HepG2 (cell line): ENCODE results near the gene PSD. TPM values are rescaled to one million over a fixed set of nuclear protein-coding genes. Genes with fewer than 3 reads are reported as not detected.

Experiments used
- ATAC-seq: fragments of 200-7000 bp; cut with Tn5 transposase; 3 replicates; pipeline ENCODE4 v1.9.1; 2020; ENCODE audit warnings: mild to moderate bottlenecking, moderate library complexity
- BruUV-seq: library from RNA; stranded (reverse); fragments of 400-500 nt; replicated peaks from 2 replicates; lab custom pipeline; 2021; lab: Mats Ljungman, UMichigan
- CTCF ChIA-PET: fragments of 300-600 bp; formaldehyde crosslinking; extraction: SDS; loops from one replicate; lab custom pipeline; 2021; ENCODE audit warnings: low total read pairs, inconsistent platforms, low intra/inter-chr PET ratio; lab: Yijun Ruan, JAX
- POLR2A ChIA-PET: fragments of 350-600 bp; sonication (Branson Sonifier 250); formaldehyde crosslinking; loops from one replicate; lab custom pipeline; 2020; ENCODE audit warnings: antibody characterized with exemption, inconsistent platforms; lab: Yijun Ruan, JAX
- DNase-seq: peaks from one replicate; pipeline ENCODE4 v3.0.0-alpha.2; 2015; ENCODE audit warnings: low spot score
- FAIRE-seq: peaks from 3 replicates; lab custom pipeline; 2011; peaks lifted over from hg19 to GRCh38; lab: Jason Lieb, UNC
- H2AFZ ChIP-seq: one replicate; pipeline ENCODE4 v1.6.1; 2011; ENCODE audit warnings: low read length, inconsistent platforms
- H3K27ac ChIP-seq: fragments of 300-600 bp; 3 replicates; pipeline ENCODE4 v1.8.0; 2011; ENCODE audit warnings: mixed run types, mild to moderate bottlenecking, mixed read lengths, low read length, inconsistent platforms; ENCODE audit not compliant: insufficient read depth; ENCODE audit errors: extremely low read length
- H3K27me3 ChIP-seq, 2 experiments: fragments of 200-600 bp in 1 of 2; 2 replicates in 1 of 2; 3 replicates in 1 of 2; pipeline versions ENCODE4 v1.6.0 to v1.8.0; 2011; ENCODE audit warnings: low read length in 2 of 2, mild to moderate bottlenecking in 2 of 2, moderate library complexity in 2 of 2, inconsistent platforms in 1 of 2; ENCODE audit not compliant: insufficient read depth in 2 of 2, control insufficient read depth in 1 of 2
- H3K36me3 ChIP-seq, 2 experiments: fragments of 200-600 bp in 1 of 2; replicated peaks in 1 of 2; 2 replicates in 1 of 2; 3 replicates in 1 of 2; pipeline versions ENCODE4 v1.5.1 to v1.8.0; 2011; ENCODE audit warnings: low read length in 2 of 2, inconsistent platforms in 1 of 2; ENCODE audit not compliant: insufficient read depth in 2 of 2, control insufficient read depth in 1 of 2
- H3K4me1 ChIP-seq: 2 replicates; pipeline ENCODE4 v1.5.1; 2012; ENCODE audit warnings: low read length, inconsistent platforms; ENCODE audit not compliant: insufficient read depth
- H3K4me2 ChIP-seq: 2 replicates; pipeline ENCODE4 v1.6.0; 2011; ENCODE audit warnings: low read depth, low read length, inconsistent platforms
- H3K4me3 ChIP-seq, 3 experiments: fragments of 200-600 bp in 1 of 3; sonication (generic), shearing (Covaris generic) in 1 of 3; replicated peaks in 1 of 3; 2 replicates each; pipeline ENCODE4 v1.5.1; 2011 to 2016; ENCODE audit warnings: low read length in 3 of 3, inconsistent platforms in 2 of 3, low read depth in 2 of 3, mild to moderate bottlenecking in 2 of 3, control low read depth in 1 of 3, mixed read lengths in 1 of 3; ENCODE audit not compliant: insufficient read depth in 1 of 3
- H3K79me2 ChIP-seq: one replicate; pipeline ENCODE4 v1.6.1; 2011; ENCODE audit warnings: low read length, inconsistent platforms; ENCODE audit not compliant: insufficient read depth
- H3K9ac ChIP-seq: 2 replicates; pipeline ENCODE4 v1.6.0; 2011; ENCODE audit warnings: mild to moderate bottlenecking, low read depth, low read length, inconsistent platforms; ENCODE audit not compliant: insufficient read depth
- H3K9me3 ChIP-seq: 2 replicates; pipeline ENCODE4 v1.5.1; 2012; ENCODE audit warnings: mild to moderate bottlenecking, low read length
- H4K20me1 ChIP-seq: 2 replicates; pipeline ENCODE4 v1.6.0; 2011; ENCODE audit warnings: inconsistent platforms, mild to moderate bottlenecking, low read length, moderate library complexity; ENCODE audit not compliant: insufficient read depth
- AKAP8 ChIP-seq: sonication (generic); formaldehyde crosslinking; IDR thresholded peaks from 2 replicates; pipeline ENCODE4 v1.5.1; 2020; ENCODE audit warnings: mild to moderate bottlenecking, missing genetic modification reagents
- CAMTA2 ChIP-seq: sonication (generic); formaldehyde crosslinking; IDR thresholded peaks from 2 replicates; pipeline ENCODE4 v1.4.0; 2020; ENCODE audit warnings: mild to moderate bottlenecking, missing genetic modification reagents, borderline replicate concordance
- E2F1 ChIP-seq: sonication (generic); formaldehyde crosslinking; IDR thresholded peaks from 2 replicates; pipeline ENCODE4 v1.5.0; 2020; ENCODE audit warnings: missing genetic modification reagents
- HDAC1 ChIP-seq: sonication (generic); formaldehyde crosslinking; IDR thresholded peaks from 2 replicates; pipeline ENCODE4 v1.5.1; 2020; ENCODE audit warnings: mild to moderate bottlenecking, missing genetic modification reagents
- NR0B2 ChIP-seq: sonication (generic); formaldehyde crosslinking; IDR thresholded peaks from 2 replicates; pipeline ENCODE4 v1.4.0; 2020; ENCODE audit warnings: mild to moderate bottlenecking, missing genetic modification reagents
- NRL ChIP-seq: sonication (generic); formaldehyde crosslinking; IDR thresholded peaks from 2 replicates; pipeline ENCODE4 v1.5.0; 2020; ENCODE audit warnings: missing genetic modification reagents, mild to moderate bottlenecking, moderate library complexity, borderline replicate concordance
- SMAD9 ChIP-seq: sonication (generic); formaldehyde crosslinking; IDR thresholded peaks from 2 replicates; pipeline ENCODE4 v1.5.1; 2020; ENCODE audit warnings: mild to moderate bottlenecking, missing genetic modification reagents
- TFE3 ChIP-seq: IDR thresholded peaks from 2 replicates; pipeline ENCODE4 v1.6.1; 2016
- THYN1 ChIP-seq: sonication (generic); formaldehyde crosslinking; IDR thresholded peaks from 2 replicates; pipeline ENCODE4 v1.8.1; 2023; ENCODE audit warnings: low read depth, mild to moderate bottlenecking, moderate library complexity, missing genetic modification reagents, borderline replicate concordance
- ZBTB20 ChIP-seq: sonication (generic); formaldehyde crosslinking; IDR thresholded peaks from 2 replicates; pipeline ENCODE4 v1.8.1; 2023; ENCODE audit warnings: missing genetic modification reagents, low read depth, mild to moderate bottlenecking, borderline replicate concordance
- ZNF12 ChIP-seq: sonication (generic); formaldehyde crosslinking; IDR thresholded peaks from 2 replicates; pipeline ENCODE4 v1.5.0; 2020; ENCODE audit warnings: missing genetic modification reagents
- ZNF234 ChIP-seq: sonication (generic); formaldehyde crosslinking; conservative IDR thresholded peaks from 2 replicates; pipeline ENCODE4 v1.5.1; 2020; ENCODE audit warnings: mild to moderate bottlenecking, missing genetic modification reagents
- ZNF30 ChIP-seq: sonication (generic); formaldehyde crosslinking; IDR thresholded peaks from 2 replicates; pipeline ENCODE4 v1.5.0; 2020; ENCODE audit warnings: mild to moderate bottlenecking, missing genetic modification reagents
- ZNF326 ChIP-seq: sonication (generic); formaldehyde crosslinking; IDR thresholded peaks from 2 replicates; pipeline ENCODE4 v1.4.0; 2020; ENCODE audit warnings: missing genetic modification reagents, borderline replicate concordance
- ZNF451 ChIP-seq: sonication (generic); formaldehyde crosslinking; IDR thresholded peaks from 2 replicates; pipeline ENCODE4 v1.5.0; 2020; ENCODE audit warnings: mild to moderate bottlenecking, missing genetic modification reagents
- ZNF597 ChIP-seq: sonication (generic); formaldehyde crosslinking; IDR thresholded peaks from 2 replicates; pipeline ENCODE4 v1.5.0; 2020; ENCODE audit warnings: missing genetic modification reagents
- ZNF691 ChIP-seq: sonication (generic); formaldehyde crosslinking; IDR thresholded peaks from 2 replicates; pipeline ENCODE4 v1.4.0; 2020; ENCODE audit warnings: missing genetic modification reagents, low read depth, mild to moderate bottlenecking, borderline replicate concordance
- WGBS: methylation state at CpG from one replicate; pipeline ENCODE4 v1.1.6; 2017; ENCODE audit warnings: low lambda C conversion rate; 5-methylcytosine and 5-hydroxymethylcytosine counted together
- in situ Hi-C: cut with HindIII; loops from 2 replicates; pipeline ENCODE4 v1.10.0; 2017; ENCODE audit warnings: low pct_unique_long_range_greater_than_20kb; ENCODE audit not compliant: extremely low pct_ligation_motif_present
- intact Hi-C: fragments of 100-400 bp; cut with micrococcal nuclease; formaldehyde crosslinking; loops from one replicate; pipeline ENCODE4 v1.10.0; 2022; ENCODE audit not compliant: unreplicated experiment
- polyA plus RNA-seq, 8 experiments: library from polyadenylated mRNA; depleted of rRNA in 3 of 8; stranded (reverse) in 7 of 8; unstranded in 1 of 8; fragments of >200 nt; fragmentation: Illumina TruSeq in 4 of 8; extraction: Trizol in 4 of 8; gene quantifications; 2 replicates each; pipeline versions ENCODE4 v1.2.1 to v1.2.3, GENCODE V29; 2011 to 2016; ENCODE audit warnings: low read depth in 4 of 8, missing spikeins in 1 of 8, mixed read lengths in 1 of 8; ENCODE audit not compliant: insufficient read depth in 1 of 8
- total RNA-seq, 5 experiments: library from RNA; depleted of rRNA; stranded (reverse); fragments of >200 nt; fragmentation: Illumina TruSeq; extraction: Trizol; gene quantifications; 2 replicates each; pipeline ENCODE4 v1.2.3, GENCODE V29; 2016; ENCODE audit warnings: low read depth in 1 of 5

The PSD gene
- total and polyA plus RNA-seq, 2 of the 13 experiments (the other 11 are each of a cell fraction or from before 2014, with no cell fraction given), result 0.35 to 0.58 TPM

- TF ChIP-seq NR0B2 (peak; percentile 76; the same call in 1 of the 2 replicates), ZNF234 (no peak), ZNF326 (CRISPR knock-in tag) (no peak), ZNF691 (CRISPR knock-in tag) (0 out of 2 replicates have a peak, but pooled peaks have one; percentile 57), ZNF451 (CRISPR knock-in tag) (peak; percentile 83; the same call in 1 of the 2 replicates)
Observed at GRCh38 chr10:102450374-102451104, 32.0 kb upstream of the PSD start (continued).

GRCh38 chr10:102450124-102450373 is 31.5 kb upstream of the PSD start:
- peak overlapping the region; percentile 82 for H3K27ac ChIP-seq
- H4K20me1 ChIP-seq, result no peaks in the 10 kb centered on the region
- no peaks in the 10 kb centered on the region for H3K9me3 ChIP-seq
- no peak for FAIRE-seq
- peak overlapping the region; percentile 96 for H3K4me2 ChIP-seq
- intact Hi-C loops (no loop called here), in situ Hi-C loops (no loop called here)
- BruUV-seq, result TSS peak; percentile 51
- H3K9ac ChIP-seq, result peak overlapping the region; percentile 88
- ChIA-PET CTCF (no interaction called here), POLR2A (interaction anchor here (0.6 to 6.2 kb wide), 13 partner anchors 9 to 211 kb away, joined by 3 to 112 read pairs (median 7); partner anchors contain the start of genes ACTR1A, CUEDC2, FBXL15 and NFKB2)
- H3K4me3 ChIP-seq, result peak overlapping the region; percentile 57 to 96 (median 64)
- no peak overlapping the region for H2AFZ ChIP-seq
- H3K36me3 ChIP-seq, result peaks cover 1 to 4% of the 10 kb centered on the region in 2 experiments; a peak in 3 of 5 replicates
- peaks cover 7% of the 10 kb centered on the region for H3K79me2 ChIP-seq
- no peaks in the 10 kb centered on the region; a peak in 1 of 5 replicates for H3K27me3 ChIP-seq
- 3% methylated on average over 6 of the region's 11 CpGs for WGBS
- no peak for ATAC-seq
- DNase-seq, result no peak
- peaks cover 28% of the 10 kb centered on the region for H3K4me1 ChIP-seq
- TF ChIP-seq HDAC1 (CRISPR knock-in tag), result no peak; the same call in 1 of the 2 replicates
- no peak for TF ChIP-seq CAMTA2 (CRISPR knock-in tag)
- 0 out of 2 replicates have a peak, but pooled peaks have one; percentile 18 for TF ChIP-seq ZBTB20
- TF ChIP-seq E2F1 (CRISPR knock-in tag), result 0 out of 2 replicates have a peak, but pooled peaks have one; percentile 2
- TF ChIP-seq SMAD9 (CRISPR knock-in tag), result no peak
- TF ChIP-seq THYN1 (CRISPR knock-in tag), result no peak
- TF ChIP-seq ZNF30 (CRISPR knock-in tag), result 0 out of 2 replicates have a peak, but pooled peaks have one; percentile 35
- TF ChIP-seq TFE3, result no peak
- no peak for TF ChIP-seq ZNF597
- 0 out of 2 replicates have a peak, but pooled peaks have one; percentile 60 for TF ChIP-seq NRL (CRISPR knock-in tag)
- TF ChIP-seq AKAP8 (CRISPR knock-in tag), result no peak
- TF ChIP-seq ZNF12, result no peak
